Stimulated activated CD8-positive, alpha-beta memory T cell treated with anti-CD3 and anti-CD28 coated beads, Interleukin-15, amount 100 ng/mL, for 24 hours (primary cell): ENCODE results near the gene PSMD2.
"Not testable (repeated sequence)": the region's sequence is repeated elsewhere in the genome, so short reads cannot be mapped to it uniquely, and the experiment has no call there.

Experiments used
- DNase-seq: peaks from one replicate; pipeline ENCODE4 v3.0.0-alpha.2; 2020; ENCODE audit warnings: low read depth

The PSMD2 gene

DNA sequence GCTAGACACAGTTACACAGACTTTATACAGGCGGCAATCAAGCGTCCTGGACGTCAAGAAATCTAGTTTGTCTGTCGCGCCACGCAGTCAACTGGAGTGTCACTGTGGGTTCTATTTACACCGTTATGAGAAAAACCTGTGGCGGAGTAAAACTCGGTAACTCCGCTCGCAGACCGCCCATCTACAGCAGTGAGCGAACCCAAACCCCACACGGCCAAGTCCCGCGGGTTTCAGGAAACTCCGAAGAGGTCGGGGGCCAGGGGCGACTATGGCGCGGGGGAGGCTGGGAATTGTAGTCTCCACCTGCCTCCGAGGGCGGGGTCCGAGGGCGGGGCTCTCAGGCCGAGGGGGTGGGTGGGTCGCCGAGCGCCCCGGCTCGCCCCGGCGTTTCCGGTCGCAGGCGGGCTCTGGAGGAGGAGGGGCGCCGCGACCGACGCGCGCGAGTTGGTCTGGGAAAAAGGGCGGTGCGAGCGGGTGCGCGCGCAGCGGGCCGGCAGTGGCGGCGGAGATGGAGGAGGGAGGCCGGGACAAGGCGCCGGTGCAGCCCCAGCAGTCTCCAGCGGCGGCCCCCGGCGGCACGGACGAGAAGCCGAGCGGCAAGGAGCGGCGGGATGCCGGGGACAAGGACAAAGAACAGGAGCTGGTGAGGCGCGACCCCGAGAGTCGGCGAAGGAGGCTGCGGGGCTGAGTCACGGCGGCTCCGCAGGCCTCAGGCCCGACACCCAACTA is at the start of gene PSMD2:
Gene PSMD2 (plus strand): TSS at position 483 of the 729 bp plus-strand sequence. CDS start 26 bp downstream, at position 509.
- DNase-seq, result peak; percentile 96

DNA sequence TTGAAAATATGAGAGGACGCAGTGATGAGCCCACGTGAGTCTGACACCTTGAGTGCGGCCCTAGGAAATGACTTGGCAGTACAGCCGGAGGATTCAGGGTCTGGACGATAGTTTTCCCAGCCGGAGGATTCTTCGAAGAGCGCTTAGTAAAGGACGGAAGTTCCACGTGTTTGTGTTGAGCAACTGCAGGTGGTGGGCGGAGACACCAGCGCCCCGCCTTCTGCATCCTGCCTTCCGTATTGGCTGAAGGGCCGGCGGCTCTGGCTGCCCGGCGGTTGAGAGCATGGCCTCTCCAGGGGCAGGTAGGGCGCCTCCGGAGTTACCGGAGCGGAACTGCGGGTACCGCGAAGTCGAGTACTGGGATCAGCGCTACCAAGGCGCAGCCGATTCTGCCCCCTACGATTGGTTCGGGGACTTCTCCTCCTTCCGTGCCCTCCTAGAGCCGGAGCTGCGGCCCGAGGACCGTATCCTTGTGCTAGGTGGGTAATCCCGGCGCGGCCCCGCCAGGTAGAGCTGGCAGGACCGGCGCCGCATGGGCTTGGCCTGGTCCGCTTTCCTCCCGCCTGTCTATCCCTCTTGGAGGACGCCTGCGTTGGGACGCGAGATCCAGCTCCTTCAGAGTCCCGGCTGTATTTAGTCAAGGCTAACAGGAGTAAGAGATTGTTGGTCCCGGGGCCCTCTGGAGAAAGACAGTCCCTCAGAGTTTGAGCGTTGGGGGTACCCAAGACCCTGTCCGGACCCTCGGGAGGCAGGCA is 49.5 kb upstream of the PSMD2 start, which contains the start of gene EEF1AKMT4:
Gene EEF1AKMT4 (plus strand): TSS at position 261 of the 755 bp plus-strand sequence. CDS start 23 bp downstream, at position 284.
- DNase-seq, result peak; percentile 74

DNA sequence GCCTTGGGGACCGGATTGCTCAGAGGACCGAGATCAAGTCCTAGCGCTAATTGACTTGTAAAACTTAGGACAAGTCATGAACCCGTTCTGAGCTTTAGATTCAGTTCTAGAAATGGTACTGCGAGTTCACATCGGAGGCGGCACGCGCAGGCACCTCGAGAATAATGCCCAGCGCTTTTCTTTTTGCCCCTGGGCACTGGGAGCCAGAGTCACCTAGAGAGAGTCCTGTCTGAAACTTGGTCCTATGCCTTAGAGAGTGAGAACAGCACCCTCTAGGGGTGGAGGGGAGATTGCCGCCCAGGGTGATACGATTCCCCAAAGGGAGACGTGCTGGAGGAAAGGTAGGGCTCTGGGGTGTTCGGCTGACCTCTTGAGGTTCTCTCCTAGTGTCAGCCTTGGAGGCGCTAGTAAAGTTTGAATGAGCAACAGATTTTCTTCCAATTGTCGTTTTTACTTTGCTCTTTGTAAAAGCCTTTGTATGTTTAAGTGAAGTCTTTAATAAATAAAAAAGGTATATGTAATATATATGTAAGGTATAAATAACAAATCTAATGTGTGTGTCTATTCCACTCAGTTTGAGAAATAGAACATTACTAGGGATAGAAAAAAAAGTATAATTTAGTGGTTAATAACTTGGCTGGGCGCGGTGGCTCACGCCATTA is 48.7 kb upstream of the PSMD2 start:
- DNase-seq, result peak; percentile 63

DNA sequence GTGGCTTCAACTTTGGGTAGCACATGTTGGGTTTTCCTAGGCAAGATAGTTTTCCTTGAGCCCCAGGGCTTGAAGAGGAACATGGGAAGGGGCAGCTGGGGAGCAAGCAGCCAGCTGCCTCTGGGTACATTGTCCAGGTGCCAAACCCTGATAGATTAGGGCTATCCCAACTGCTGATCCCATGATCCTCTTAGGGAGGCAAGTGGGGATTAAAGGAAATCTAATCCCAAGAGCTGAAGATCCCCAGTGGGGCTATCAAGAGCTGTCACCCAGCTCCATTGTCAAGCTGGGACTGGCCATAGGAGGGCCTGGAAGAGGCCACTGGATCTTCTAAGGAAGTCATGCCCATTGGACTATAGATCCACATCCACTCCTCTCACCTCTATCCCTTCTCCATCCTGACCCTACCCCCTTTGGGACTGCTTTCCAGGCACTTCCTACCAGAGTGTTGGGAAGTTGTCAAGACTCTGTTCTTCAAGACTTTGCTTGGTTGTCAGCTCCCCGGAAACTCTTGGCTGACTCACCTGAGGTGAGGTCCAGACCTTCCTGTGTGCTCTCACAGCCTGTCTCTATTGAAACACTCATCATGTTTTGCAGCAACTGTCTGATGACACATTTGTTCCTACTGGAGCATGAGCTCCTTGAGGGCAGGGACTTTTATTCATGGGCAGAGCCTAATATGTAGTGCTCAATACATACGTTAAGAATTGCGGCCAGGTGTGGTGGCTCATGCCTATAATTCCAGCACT is 43.6 kb upstream of the PSMD2 start:
- DNase-seq, result no peak

DNA sequence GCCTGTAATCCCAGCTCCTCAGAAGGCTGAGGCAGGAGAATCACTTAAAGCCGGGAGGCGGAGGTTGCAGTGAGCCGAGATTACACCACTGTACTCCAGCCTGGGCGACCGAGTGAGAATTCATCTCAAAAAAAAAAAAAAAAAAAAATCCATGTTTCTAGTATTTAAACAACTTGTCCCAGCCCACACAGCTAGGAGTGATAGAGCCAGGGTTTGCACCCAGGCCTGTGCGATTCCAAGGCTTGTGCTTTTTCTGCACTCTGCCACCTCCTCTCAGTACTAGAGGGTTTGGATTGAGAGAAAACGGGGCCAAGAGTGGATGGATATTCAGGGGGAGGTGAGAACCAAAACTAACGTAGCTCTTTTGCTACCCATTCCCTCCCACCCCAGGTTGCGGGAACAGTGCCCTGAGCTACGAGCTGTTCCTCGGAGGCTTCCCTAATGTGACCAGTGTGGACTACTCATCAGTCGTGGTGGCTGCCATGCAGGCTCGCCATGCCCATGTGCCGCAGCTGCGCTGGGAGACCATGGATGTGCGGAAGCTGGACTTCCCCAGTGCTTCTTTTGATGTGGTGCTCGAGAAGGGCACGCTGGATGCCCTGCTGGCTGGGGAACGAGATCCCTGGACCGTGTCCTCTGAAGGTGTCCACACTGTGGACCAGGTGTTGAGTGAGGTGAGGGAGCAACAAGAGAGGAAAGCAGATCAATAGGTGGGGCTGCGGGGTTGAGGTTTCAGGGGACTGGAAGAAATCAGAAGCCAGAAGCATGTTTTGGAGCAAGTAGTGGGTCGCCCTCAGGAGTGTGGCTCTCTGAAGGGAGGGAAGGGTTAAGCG is 41.7 kb upstream of the PSMD2 start:
- DNase-seq, result no peak

DNA sequence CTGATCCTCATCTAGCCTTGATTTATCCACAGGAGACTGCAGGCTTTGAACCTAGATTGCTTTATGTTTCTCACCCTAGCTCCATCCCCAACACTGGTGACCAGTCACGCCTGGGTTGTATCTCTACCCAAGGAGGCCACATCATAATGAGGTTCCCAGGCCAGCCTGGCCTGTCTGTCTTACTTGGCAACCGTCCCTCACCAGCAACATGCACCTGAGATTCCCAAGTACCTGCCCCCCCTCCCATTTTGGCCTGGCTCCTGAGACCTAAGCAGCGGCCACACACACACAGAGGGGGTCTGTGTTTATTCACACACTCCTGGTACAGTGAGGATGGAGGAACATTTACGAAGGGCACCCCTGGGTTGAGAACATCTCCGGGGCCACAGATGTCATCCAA is 40.1 kb upstream of the PSMD2 start:
- DNase-seq, result no peak

DNA sequence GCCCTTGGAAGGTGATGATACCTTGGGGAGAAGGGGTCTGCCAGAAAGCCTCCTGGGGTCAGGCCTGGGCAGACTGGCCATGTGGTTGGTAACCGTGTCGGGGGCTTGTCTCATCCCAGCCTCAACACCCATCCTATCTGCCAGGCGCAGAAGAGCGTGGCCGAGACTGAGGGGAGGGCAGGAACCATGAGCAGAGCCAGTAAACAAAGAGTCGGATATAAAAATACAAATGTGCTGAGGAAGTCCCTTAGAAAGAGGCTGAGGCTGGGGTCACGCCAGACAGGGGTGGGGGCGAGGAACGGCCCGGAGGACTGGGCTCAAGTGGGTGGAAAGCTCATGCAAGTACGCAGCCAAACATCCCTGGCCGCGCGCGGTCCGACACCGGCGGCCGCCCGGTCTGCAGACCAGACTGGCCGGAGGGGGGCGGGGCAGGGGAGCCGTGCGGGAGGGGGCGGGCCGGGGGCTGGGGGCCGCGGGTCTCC is 39.6 kb upstream of the PSMD2 start:
- DNase-seq, result no peak

DNA sequence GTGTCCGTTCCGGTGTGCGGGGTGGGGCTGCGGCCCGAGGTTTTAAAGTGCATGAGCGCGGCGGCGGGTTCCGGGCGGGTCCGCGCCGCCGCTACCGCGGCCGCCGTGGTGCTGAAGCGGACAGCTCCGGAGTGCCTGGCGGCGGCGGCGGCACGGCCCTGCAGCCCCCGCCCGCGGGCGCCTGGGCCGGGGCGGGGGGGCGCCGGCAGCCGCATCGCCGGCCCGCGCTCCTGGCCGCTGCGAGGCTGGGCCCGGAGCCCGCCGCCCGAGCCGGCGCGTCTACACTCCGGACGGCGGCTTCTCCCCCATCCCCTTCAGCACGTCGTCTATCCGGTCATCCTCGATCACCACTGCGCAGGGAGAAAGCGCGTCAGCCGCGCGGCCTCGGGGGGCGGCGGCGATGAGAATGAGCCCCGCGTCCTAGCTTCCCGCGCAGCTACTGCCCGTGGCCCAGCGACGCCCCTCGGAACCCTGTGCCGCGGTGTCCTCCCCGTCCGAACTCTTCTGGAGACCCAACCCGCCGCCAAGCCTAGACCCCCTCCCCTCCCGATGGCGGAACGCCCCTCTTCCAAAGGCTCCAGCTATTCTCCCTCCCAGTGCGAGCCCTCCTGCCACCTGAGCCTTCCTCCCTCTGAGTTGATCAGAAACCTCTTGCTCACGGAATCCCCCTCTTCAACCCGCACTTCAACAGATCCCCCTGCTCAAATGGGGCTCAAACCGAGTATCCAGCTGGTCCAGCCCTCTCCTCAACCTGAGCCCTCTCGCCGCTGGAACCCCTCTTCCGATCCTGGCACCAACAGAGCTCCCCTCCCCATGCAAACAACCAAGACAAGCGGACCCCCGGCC is 38.9 kb upstream of the PSMD2 start:
- no peak for DNase-seq

DNA sequence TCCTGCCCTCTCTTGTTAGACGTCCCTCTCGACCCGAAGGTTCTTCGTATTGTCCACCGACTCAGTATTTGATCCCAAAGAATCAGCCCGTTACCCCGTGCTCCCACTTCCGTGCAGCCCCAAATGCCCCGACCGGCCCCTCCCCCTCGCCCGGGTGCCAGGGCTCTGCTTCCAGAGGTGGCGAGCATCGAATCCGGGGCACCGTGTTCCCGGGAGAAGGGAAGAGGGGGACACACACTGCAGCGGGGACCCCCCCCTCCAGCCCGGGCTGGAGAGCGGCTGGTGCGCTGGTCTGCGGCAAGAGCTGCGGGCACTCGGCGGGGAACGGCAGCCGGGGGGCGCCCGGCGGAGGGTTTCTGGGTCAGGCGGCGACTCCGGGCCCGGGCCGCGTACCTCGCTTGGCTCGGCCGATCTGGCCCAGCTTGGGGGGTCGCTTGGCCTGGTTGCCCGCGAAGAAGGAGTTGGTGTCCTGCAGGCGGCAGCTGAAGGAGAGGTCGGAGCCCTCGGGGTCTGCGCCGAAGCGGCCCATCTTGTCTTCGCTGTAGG is 38.2 kb upstream of the PSMD2 start:
- no peak for DNase-seq

DNA sequence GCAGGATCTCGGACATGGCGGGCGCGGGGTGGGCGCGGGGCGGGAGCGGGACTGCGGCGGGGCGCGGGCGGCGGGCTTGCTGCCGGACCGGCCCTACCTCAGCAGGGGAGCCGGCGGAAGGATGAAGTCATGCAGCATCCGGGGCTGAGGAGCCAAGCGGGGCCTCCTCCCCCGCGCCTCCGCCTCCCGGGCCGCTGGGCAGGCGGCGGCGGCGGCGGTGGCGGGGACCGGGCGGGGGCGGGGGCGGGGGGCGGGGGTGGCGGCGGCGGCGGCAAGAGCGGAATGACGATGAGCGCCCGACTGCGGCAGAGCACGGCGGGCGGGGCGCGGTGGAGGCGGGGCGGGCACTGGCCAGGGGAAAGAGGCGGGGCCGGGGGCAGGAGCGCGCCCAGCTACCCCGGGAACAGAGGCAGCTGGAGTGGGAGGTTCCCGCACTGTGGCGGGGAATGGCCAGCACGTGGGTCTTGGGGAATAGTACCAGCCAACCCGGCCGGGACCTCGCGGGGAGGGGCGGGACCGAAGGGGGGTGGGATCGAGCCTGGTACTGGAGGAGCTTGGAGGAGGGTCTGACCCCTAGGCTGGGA is 37.7 kb upstream of the PSMD2 start, which contains the start of gene CAMK2N2:
Gene CAMK2N2 (minus strand): TSS at position 284 of the 584 bp plus-strand sequence. CDS start 268 bp downstream, at position 16.
- no peak for DNase-seq

DNA sequence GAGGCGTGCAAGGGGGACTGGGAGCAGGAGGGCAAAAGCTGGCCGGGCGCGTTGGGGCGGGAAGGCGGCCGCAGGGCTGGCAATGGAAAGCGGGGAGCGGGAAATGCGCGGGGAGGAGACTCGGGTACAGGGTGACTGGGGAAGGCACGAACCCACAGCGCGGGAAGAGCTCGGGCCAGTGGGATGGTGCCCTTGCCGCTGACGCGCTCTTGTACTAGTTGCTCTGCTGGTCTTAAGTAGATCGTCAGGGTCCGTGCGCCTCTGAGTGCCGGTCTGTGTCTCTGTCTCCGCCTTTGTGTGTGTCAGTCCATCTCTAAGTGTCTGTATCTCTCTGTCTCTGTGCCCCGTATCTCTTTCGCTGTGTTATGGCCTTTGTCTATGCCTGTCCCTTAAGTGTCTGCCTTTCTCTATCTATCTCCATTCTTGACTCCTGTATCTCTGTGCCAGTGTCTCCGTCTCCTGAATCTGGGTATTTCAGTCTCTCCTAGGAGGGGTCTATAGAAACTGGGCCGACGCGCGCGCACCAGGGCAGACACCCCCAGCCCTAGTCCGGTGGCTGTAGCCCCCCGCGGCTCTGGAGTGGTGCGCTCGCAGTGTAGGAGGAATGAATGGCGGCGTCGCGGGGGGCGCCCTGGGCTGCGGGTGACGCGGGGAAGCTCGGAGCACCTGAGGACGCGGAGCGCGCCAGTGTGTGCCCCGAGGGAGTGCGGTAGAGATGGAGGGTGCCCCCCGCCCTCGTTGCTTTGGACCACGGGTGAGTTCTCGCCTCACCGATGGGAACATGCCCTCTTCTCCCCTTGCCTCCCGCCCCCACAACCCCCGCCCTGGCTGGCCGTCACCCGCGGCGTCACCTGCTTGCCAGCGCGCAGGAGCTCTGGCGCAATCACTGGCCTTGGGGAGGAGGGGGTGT is 36.9 kb upstream of the PSMD2 start:
- DNase-seq, result no peak

DNA sequence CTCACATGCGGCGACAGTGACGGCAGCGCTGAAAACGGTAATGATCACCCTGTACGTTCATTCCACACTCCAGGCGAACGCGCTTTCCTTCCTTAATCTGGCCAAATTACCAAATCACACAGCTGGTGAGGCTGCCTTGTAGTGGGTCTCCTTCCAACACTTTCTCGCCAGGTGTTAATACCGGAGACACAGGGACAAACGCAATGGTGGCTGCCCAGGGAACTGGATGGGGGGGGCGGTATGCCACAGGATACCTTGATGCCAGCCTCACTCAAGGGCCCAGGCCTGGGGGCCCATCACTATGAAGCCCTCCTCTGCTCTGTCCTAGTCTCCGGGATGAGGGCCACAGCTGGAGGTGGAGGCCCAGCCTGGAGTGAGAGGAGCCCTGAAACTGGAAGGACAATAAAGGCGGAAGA is 36.3 kb upstream of the PSMD2 start:
- no peak for DNase-seq

DNA sequence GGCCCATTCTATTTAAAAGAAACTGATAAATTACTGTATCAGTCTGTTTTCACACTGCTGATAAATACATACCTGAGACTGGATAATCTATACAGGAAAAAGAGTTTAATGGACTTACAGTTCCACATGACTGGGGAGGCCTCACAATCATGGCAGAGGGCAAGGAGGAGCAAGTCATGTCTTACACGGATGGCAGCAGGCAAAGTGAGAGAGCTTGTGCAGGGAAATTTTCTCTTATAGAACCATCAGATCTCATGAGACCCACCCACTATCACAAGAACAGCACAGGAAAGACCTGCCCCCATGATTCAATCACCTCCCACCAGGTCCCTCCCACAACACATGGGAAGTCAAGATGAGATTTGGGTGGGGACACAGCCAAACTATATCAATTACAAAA is 31.8 kb upstream of the PSMD2 start:
- DNase-seq, result not testable (repeated sequence)

DNA sequence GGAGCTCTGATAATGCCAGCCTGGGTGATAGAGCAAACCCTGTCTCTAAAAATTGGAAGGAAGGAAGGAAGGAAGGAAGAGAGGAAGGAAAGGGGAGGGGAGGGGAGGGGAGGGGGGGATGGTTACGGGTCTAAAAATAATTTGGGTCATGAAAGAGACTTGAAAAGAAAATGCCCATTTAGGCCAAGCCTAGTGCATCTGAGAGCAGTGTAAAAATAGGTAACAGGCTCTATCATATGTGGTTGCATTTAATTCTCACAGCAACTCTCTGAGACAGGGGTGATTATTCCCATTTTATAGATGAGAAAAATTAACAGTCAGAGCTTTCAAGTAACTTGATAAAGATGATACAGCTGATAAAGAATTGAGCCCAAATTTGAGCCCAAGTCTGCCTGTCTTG is 26.8 kb upstream of the PSMD2 start:
- no peak for DNase-seq

DNA sequence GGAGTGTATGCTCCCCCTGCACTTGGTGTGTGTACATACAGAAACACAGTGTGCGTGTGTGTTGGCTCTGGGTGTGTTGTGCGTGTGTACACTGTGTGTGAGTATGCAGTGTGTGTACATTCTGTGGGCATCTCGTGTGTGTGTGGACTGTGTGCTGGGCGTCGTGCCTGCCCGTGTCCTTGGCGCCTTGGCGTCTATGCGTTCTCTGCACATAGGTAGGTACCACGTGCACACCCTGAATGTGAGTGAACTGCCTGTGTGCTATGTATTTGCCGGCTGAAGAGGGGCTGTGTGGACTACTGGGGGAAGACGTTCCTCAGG is 23.7 kb upstream of the PSMD2 start:
- no peak for DNase-seq

DNA sequence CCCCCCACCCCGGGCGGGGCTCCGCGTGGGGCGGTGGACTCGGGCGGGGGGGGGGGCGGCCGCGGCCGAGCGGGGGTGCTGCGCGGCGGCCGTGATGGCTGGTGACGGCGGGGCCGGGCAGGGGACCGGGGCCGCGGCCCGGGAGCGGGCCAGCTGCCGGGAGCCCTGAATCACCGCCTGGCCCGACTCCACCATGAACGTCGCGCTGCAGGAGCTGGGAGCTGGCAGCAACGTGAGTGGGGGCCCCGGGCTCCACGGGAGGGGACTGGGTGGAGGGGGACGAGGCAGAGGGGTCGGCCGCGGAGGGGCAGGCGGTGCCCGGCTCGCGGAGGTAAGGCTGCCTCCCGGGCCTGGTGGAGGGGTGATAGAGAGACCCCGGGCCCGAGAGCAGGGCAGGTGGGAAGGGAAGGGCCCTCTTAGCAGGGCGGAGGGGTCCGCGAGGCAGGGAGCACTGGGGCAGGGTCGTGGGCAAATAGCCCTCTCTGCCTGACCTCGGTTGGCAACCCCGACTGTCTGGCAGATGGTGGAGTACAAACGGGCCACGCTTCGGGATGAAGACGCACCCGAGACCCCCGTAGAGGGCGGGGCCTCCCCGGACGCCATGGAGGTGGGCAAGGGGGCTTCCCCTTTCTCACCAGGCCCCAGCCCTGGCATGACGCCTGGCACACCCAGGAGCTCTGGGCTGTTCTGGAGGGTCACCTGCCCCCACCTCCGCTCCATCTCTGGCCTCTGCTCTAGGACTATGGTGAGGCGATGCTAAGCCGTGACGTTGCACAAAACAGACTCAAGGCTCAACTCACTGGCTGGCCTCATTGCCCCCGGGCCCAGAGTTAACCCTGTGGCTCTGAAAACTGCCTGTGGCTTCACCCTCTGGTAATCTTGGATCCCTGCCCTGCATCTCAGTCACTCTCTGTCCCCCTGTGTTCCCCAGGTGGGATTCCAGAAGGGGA is 22.8 kb upstream of the PSMD2 start, which contains the start of gene ECE2:
Gene ECE2 (plus strand): TSS at position 62 of the 950 bp plus-strand sequence. CDS start 132 bp downstream, at position 194.
- DNase-seq, result no peak

DNA sequence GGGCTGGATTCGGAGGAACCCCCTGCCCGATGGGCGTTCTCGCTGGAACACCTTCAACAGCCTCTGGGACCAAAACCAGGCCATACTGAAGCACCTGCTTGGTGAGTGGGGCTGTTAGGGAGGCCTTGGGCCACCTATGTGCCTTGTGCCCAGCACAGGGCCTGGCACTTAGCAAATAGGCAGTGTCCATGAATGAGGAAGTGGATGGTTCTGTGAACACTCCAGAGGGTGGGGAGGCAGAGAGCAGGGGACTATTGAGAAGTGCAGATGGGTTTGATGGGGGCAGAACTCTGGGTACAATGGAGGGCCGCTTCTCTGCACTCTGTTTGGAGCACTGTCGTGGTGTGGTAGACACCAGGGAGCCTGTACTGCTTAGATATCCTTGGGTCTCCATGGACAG is 21.7 kb upstream of the PSMD2 start:
- no peak for DNase-seq
